Measurements from ENCODE around the gene GPR37L1.
"Not testable (repeated sequence)": the region's sequence is repeated elsewhere in the genome, so short reads cannot be mapped to it uniquely, and the experiment has no call there.

GPR37L1 gene

DNA sequence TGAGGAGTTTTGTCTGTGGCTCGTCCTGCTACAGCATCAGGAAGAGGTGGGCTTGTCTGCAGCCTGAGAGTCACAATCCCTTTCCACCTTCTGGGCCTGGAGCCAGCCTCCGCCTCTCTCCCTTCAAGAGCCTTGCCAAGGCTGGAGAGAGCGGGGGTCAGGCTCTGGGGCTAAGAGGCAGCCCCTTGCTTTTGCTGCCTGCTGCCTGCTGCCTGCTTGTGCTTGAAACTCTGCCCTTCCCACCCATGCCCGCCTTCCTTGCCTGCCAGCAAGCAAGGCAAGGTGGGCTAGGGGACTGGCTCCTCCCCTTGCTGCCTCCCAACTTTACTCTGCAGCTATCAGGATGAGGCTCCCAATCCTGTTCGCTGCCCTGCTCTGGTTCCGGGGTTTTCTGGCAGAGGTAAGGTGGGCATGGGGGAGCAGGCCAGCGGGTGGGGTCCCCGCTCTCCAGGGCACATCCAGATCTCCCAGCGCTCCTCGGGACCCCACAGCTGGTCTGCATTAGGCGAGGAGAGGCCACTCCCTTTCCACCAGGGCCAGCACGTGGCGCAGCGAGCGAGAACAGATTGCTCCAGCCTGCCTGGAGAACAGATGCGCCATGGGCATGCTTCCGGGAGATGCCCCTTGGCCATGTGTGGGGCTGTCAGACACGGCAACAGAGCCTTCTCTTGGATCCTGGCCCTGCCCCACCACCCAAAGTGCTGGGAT, 45.1 kb downstream of the GPR37L1 start:
- no peak for DNase-seq (ENCODE audit: low read depth in 2 of 2)

DNA sequence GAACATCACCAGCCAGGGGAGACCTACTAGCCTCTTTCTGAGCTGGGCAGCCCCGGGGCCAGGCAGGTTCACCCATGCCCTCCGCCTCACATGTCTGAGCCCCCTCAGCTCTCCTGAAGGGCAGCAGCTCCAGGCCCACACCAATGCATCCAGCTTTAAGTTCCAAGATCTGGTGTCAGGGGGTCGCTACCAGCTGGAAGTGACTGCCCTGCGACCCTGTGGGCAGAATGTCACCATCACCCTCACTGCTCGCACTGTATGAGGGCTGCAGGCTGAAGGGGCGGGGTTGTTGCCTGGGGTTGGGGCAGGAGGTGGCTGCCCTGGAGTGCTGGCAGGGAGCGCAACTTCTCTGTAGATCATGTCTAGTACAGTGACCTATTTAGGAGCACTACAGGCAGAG, 46.1 kb downstream of the GPR37L1 start:
- no peak for DNase-seq (ENCODE audit: low read depth in 2 of 2)

DNA sequence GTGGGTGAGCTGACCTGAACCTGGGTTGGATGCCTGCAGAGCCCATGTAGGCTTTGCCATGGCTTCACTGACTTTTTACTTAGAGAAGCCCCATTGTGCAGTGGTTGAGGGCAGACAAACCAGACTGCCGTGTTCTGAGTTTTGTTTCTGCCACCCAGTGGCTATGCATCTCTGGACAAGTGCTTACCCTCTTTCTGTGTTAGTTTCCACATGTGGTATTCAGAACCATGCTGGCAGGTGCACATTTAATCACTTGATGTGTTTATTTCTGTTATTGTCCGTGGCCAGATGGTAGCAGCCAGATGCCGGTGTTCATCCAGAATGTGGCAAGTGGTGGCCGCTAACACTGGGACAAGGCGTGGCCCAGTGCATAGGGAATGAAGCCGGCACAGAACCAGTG, 48.0 kb downstream of the GPR37L1 start:
- no peak for DNase-seq (ENCODE audit: low read depth in 2 of 2)

DNA sequence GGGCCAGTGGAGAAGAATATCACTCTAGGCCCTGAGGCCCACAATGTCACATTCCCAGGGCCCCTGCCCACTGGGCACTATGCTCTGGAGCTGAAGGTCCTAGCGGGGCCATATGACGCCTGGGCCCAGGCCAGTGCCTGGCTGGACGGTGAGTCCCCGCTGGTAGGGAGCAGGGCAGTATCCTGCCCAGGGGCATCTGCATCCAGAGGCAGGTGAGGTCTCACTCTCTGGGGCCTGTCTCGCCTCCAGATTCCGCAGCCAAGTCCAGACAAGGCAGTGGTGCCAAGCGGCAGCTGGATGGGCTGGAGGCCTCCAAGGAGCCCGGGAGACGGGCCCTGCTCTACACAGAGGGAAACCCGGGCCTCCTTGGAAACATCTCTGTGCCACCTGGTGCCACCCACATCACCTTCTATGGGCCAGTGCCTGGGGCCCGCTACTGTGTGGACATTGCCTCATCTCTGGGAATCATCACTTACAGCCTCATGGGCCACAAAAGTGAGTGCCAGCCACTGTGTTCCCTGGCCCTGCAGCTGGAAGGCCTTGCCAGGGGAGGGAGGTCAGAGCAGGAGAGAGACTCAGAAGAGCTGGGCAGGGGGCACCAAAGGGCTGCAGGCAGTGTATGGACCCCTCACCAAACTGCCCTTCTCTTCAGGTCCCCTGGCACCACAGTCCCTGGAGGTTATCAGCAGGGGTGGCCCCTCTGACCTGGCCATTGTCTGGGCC, 48.7 kb downstream of the GPR37L1 start:
- DNase-seq (ENCODE audit: low read depth in 2 of 2) = no peak

DNA sequence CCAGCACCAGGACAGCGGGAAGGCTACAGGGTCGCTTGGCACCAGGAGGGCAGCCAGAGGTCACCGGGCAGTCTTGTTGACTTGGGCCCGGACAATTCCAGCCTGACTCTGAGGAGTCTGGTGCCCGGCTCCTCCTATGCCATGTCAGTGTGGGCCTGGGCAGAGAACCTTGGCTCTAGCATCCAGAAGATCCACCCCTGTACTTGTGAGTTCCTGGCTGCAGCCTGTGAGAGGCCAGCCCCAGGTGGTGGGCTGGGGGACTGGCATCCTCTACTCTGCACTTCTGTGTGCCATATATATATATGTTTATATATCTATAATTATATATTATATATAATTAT, 49.3 kb downstream of the GPR37L1 start:
- no peak for DNase-seq (ENCODE audit: low read depth in 2 of 2)

DNA sequence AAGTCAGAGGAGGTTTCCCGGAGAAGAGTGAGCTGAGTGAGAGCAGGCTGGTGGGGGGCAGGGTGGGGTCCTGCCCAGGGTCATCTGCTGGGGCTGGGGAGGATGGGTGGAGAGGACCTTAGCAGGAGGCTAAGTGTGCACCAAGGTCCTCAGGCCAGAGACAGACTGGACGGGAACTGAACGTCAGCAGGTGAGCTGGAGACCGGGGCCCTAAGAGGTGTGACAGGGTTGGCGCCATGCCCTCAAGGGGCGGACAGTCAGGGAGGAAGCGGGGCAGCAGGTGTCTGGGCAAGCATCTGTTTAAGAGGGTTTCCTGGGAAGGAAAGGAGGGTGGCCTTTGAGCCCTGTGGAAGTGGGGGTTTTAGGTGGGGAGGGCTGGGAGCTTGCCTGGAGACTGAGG, 51.3 kb downstream of the GPR37L1 start:
- DNase-seq (ENCODE audit: low read depth in 2 of 2) = no peak

DNA sequence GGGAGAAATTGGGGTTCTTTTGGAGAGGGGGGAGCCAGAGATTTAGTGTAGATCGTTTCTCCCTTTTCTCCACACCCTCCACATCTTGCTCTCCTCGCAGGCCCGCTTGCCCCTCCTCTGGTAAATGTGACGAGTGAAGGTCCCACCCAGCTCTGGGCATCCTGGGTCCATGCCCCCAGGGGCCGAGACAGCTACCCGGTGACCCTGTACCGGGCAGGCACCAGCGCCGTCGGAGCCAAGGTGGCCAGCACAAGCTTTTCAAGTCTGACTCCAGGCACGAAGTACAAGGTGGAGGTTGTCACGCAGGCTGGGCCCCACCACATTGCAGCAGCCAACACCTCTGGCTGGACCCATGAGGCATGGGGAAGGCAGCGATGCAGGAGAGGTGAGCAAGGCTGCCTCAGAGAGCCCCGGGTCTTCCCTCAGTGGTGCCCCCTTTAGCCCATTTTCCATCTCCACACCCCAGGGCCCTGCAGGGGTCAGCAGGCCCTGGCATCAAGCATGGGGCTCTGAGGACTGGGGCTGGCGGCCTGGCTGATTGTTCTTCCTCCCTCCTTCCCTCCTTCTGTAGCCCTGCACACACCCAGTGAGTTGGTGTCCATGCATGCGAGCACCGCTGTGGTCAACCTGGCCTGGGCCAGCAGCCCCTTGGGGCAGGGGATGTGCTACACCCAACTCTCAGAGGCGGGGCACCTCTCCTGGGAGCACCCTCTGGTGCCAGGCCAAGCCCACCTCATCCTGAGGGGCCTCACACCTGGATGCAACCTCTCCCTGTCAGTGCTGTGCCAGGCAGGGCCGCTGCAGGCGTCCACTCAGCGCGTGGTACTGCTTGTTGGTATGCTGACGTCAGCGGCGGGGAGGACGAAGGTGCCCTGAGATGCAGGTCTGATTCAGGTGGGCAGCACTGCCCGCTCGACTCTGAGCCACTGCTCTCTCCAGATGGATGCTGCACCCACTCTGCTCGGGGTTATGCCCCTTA, 54.5 kb downstream of the GPR37L1 start:
- DNase-seq (ENCODE audit: low read depth in 2 of 2) = no peak

DNA sequence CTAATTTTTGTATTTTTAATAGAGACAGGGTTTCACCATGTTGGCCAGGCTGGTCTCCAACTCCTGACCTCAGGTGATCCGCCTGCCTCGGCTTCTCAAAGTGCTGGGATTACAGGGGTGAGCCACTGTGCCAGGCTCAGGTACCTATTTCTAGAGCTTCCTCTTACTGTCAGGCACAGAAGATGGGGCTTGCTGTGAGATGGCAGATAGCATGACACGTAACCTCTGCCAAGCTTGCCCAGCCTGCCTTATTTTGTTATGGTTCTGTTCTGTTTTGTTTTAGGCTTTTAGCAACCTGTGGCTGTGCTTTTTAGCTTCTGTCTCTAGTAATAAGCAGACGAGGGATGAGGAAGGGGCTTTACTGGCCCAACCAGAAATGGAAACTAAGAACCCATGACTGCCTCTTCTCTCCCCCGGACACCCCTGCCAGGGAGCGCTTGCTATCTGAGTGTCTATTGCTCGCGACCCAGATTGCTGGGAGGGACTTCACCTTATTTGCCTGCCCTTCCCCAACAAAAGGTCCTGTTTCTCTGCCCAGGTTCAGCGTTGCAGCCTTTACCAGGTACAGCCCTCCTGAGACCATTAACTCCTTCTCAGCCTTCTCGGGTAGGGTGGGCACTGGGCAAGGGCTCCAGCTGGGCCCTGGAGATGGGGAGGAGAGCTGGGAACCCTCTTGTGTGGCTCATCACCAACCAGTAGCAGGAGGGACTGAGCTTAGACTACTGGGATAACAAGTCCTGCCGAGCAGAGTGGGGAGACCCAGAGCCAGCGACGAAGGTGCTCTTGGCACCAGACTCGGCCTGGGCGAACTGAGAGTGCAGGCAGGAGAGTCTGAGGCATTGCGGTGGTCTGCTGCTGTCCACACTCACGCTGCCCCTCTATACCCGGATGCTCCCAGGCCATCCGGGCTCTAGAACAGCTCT, 57.4 kb downstream of the GPR37L1 start:
- DNase-seq (ENCODE audit: low read depth in 2 of 2) = no peak

DNA sequence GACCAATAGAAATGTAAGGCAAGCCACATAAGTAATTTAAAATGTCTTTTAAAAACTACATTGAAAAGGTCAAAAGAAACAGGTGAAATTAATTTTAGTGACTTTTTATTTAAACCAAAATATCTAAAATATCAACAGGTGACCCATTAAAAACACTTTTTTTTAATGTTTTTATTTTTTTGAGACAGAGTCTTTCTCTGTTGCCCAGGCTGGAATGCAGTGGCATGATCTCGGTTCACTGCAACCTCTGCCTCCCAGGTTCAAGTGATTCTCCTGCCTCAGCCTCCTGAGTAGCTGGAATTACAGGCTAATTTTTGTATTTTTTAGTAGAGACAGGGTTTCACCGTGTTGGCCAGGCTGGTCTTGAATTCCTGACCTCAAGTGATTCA, 58.0 kb downstream of the GPR37L1 start:
- not testable (repeated sequence) for DNase-seq (ENCODE audit: low read depth in 2 of 2)

DNA sequence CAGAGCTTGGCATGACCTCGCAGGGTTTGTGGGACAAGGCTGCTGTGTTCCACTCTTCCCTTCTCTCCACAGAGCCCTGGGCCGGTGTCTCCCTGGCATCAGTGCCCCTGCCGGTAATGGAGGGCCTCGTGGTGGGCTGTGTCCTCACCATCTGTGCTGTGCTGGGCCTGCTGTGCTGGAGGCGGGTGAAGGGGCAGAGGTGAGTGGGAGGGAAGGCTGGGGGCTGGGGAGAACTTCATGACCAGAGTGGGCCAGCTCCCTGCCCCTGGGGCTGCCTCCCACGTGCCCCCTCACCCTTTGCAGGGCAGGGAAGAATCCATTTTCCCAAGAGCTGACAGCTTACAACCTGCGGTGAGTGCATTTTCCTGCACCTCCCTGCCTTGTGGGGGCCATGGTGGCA, 58.9 kb downstream of the GPR37L1 start:
- no peak for DNase-seq (ENCODE audit: low read depth in 2 of 2)

DNA sequence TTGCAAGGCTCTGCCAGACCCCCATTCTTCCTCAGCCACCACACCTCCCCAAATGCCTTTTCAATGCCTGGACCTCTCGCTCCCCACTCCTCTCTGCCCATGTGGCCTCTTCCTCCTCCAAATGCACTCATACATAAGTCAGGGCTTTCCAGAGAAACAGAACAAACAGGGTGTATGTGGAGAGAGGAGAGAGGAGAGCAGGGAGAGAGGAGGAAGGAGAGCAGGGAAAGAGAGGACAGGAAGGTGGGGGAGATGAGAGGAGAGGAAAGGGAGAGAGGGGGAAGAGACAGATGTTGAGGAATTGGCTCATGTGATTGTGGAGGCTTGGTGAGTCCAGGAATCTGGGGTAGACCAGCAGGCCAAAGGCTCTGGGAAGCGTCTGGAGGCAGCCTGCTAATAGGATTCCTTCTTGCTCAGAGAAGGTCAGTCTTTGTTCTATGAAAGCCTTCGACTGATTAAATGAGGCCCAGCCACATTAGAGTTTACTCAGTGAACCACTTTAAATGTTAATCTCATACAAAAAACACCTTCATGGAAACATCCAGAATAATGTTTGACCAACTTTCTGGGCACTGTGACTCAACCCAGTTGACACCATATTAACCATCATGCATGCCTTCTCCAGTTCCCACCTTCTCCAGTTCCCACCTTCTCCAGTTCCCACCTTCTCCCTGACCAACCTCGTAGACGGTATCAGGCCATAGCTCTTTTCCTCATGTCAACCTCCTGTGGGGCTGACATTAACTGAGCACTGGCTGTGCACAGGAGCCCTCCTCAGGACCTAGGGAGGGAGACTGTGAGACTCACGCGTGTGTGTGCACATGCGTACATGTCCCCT, 59.5 kb downstream of the GPR37L1 start:
- DNase-seq (ENCODE audit: low read depth in 2 of 2) = no peak

All from stimulated activated CD8-positive, alpha-beta memory T cell treated with anti-CD3 and anti-CD28 coated beads, Interleukin-7, amount 100 ng/mL, for 1 hour (primary cell).